ENCODE measurements around the gene GARIN5B.

GRCh38 chr19:55340784-55341147 is 22.3 kb downstream of the GARIN5B start:
- TF ChIP-seq CTCF (IDR thresholded peaks at IDR 0.05) (no peak), POLR2A (IDR thresholded peaks at IDR 0.05) (no peak)
